A549 (cell line): ENCODE data around the gene TES.

Experiments used
- CHD4 ChIP-seq: fragments of 200-600 bp; sonication (generic); IDR thresholded peaks from 2 replicates; pipeline ENCODE4 v1.6.1; 2016; ENCODE audit warnings: antibody characterized with exemption, mild to moderate bottlenecking, borderline replicate concordance
- EP300 ChIP-seq, 2 experiments: fragments of >200 bp; sonication (Bioruptor Twin); formaldehyde crosslinking; IDR thresholded peaks; 2 replicates in 1 of 2; 3 replicates in 1 of 2; pipeline ENCODE4 v1.6.1; 2016 to 2017
- HDAC2 ChIP-seq: fragments of 200-600 bp; sonication (generic); IDR thresholded peaks from 2 replicates; pipeline ENCODE4 v1.6.1; 2016
- HOXB5 ChIP-seq: fragments of 250-450 bp; sonication (Bioruptor Pico); IDR thresholded peaks from 2 replicates; pipeline ENCODE4 v1.5.0; 2020; ENCODE audit warnings: mild to moderate bottlenecking, moderate library complexity
- JUN ChIP-seq, 2 experiments: fragments of >200 bp; sonication (Bioruptor Twin); formaldehyde crosslinking; IDR thresholded peaks; 2 replicates in 1 of 2; 3 replicates in 1 of 2; pipeline ENCODE4 v1.6.1; 2016 to 2017
- MAFK ChIP-seq: fragments of 450-650 bp; IDR thresholded peaks from 2 replicates; pipeline ENCODE4 v1.6.1; 2014; ENCODE audit not compliant: partially characterized antibody
- RAD21 ChIP-seq, 2 experiments: fragments of >200 bp in 1 of 2; sonication (Bioruptor Twin) in 1 of 2; formaldehyde crosslinking in 1 of 2; IDR thresholded peaks in 1 of 2; conservative IDR thresholded peaks in 1 of 2; 2 replicates in 1 of 2; 3 replicates in 1 of 2; pipeline ENCODE4 v1.6.1; 2012 to 2018; ENCODE audit warnings: inconsistent platforms in 1 of 2
- ZC3H11A ChIP-seq: fragments of 450-650 bp; IDR thresholded peaks from 2 replicates; pipeline ENCODE4 v1.6.1; 2014; ENCODE audit warnings: antibody characterized with exemption, mild to moderate bottlenecking
- TF ChIP-seq, protein P1 (sequence below): fragments of >200 bp; sonication (Bioruptor Twin); formaldehyde crosslinking; IDR thresholded peaks from 3 replicates; pipeline ENCODE4 v1.5.1; 2016

DNA sequence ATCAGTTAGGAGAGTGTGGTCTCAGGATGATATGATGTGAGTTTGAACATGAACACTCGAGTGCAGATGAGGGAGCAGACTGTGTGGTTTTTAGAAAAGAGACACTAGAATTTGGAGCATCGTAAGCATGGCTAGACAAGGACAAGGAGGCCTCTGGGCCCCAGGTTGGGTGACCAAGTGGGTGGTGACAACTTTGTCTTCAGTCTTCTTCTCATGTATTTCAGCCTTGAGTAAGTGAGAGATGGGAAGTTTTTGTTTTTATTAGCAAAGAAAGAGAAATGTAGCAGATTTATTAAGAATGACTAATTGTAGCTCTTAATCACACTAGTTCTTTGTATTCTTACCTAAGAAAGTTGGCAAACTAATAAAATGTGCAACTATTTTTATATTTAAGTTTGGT, 16.3 kb downstream of the TES start:
- TF ChIP-seq EP300 (IDR thresholded peaks at IDR 0.05) (no peak), CHD4 (no peak), MAFK (no peak), HOXB5 (no peak), ZC3H11A (no peak), JUN (IDR thresholded peaks at IDR 0.05) (no peak), HDAC2 (no peak), RAD21 (conservative IDR thresholded peaks at IDR 0.05 in 1 of 2, IDR thresholded peaks at IDR 0.05 in 1 of 2) (no peak)
- TF ChIP-seq, protein P1, sequence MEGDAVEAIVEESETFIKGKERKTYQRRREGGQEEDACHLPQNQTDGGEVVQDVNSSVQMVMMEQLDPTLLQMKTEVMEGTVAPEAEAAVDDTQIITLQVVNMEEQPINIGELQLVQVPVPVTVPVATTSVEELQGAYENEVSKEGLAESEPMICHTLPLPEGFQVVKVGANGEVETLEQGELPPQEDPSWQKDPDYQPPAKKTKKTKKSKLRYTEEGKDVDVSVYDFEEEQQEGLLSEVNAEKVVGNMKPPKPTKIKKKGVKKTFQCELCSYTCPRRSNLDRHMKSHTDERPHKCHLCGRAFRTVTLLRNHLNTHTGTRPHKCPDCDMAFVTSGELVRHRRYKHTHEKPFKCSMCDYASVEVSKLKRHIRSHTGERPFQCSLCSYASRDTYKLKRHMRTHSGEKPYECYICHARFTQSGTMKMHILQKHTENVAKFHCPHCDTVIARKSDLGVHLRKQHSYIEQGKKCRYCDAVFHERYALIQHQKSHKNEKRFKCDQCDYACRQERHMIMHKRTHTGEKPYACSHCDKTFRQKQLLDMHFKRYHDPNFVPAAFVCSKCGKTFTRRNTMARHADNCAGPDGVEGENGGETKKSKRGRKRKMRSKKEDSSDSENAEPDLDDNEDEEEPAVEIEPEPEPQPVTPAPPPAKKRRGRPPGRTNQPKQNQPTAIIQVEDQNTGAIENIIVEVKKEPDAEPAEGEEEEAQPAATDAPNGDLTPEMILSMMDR = no peak
